Measurements from ENCODE around the gene MAGI3. TPM values are rescaled to one million over a fixed set of nuclear protein-coding genes. Genes with fewer than 3 reads are reported as not detected.

Gene MAGI3
- total and polyA plus RNA-seq, 2 of the 13 experiments (the other 11 are each of a cell fraction or from before 2014, with no cell fraction given) = 4.0 to 11.8 TPM

DNA sequence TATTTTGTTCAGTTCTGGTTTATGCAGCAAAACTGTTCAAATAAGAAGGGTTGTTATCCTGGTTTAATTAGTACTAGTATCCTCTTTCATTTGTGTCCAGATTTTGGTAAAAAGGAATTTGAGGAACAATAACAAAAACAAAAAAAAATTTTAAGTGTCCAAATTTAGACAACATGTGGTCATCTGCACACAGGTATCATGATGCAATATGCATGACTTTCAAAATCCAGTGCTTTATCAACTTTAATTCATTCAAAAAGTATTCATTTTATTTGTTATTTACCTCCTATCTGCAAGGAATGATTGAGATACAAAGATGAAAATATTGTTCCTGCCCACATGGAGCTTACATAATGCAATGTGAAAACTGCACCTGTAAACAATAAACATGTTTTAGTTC, 16.7 kb upstream of the MAGI3 start:
- BruUV-seq (replicated peaks) = no TSS peak
- in situ Hi-C loops (cut with HindIII; ENCODE audit: extremely low pct_ligation_motif_present, low pct_unique_long_range_greater_than_20kb) (no loop called here), intact Hi-C loops (cut with micrococcal nuclease; ENCODE audit: unreplicated experiment) (no loop called here)
- ATAC-seq = no peak
- Histone ChIP-seq H3K9ac (ENCODE audit: insufficient read depth, low read depth, low read length) (no peak overlapping the region), H3K9me3 (ENCODE audit: low read length) (no peaks in the 10 kb centered on the region), H3K4me3 (replicated peaks in 1 of 3; ENCODE audit: insufficient read depth in 1 of 3, low read depth in 2 of 3, low read length in 3 of 3) (no peak overlapping the region), H2AFZ (ENCODE audit: low read length) (no peak overlapping the region), H3K79me2 (ENCODE audit: insufficient read depth, low read length) (no peaks in the 10 kb centered on the region), H3K27me3 (ENCODE audit: control insufficient read depth in 1 of 2, insufficient read depth in 2 of 2, low read length in 2 of 2) (no peaks in the 10 kb centered on the region), H3K36me3 (replicated peaks in 1 of 2; ENCODE audit: control insufficient read depth in 1 of 2, insufficient read depth in 2 of 2, low read length in 2 of 2) (no peaks in the 10 kb centered on the region), H3K4me1 (ENCODE audit: insufficient read depth, low read length) (peaks cover 20% of the 10 kb centered on the region), H4K20me1 (ENCODE audit: insufficient read depth, low read length) (no peaks in the 10 kb centered on the region), H3K27ac (ENCODE audit: extremely low read length, insufficient read depth, low read length) (no peak overlapping the region), H3K4me2 (ENCODE audit: low read depth, low read length) (no peak overlapping the region)
- TF ChIP-seq, protein P1, sequence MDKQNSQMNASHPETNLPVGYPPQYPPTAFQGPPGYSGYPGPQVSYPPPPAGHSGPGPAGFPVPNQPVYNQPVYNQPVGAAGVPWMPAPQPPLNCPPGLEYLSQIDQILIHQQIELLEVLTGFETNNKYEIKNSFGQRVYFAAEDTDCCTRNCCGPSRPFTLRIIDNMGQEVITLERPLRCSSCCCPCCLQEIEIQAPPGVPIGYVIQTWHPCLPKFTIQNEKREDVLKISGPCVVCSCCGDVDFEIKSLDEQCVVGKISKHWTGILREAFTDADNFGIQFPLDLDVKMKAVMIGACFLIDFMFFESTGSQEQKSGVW (CRISPR knock-in tag; IDR thresholded peaks at IDR 0.05; ENCODE audit: borderline replicate concordance) = no peak
- TF ChIP-seq GABPA (IDR thresholded peaks at IDR 0.05; ENCODE audit: low read depth, low read length) (no peak), GABPA (CRISPR knock-in tag; IDR thresholded peaks at IDR 0.05; ENCODE audit: low read depth) (no peak), ZNF776 (CRISPR knock-in tag; IDR thresholded peaks at IDR 0.05) (no peak)
- ChIA-PET CTCF (ENCODE audit: low intra/inter-chr PET ratio, low total read pairs) (no interaction called here), POLR2A (no interaction called here)
- no peak for FAIRE-seq
- DNase-seq (ENCODE audit: low spot score) = no peak

DNA sequence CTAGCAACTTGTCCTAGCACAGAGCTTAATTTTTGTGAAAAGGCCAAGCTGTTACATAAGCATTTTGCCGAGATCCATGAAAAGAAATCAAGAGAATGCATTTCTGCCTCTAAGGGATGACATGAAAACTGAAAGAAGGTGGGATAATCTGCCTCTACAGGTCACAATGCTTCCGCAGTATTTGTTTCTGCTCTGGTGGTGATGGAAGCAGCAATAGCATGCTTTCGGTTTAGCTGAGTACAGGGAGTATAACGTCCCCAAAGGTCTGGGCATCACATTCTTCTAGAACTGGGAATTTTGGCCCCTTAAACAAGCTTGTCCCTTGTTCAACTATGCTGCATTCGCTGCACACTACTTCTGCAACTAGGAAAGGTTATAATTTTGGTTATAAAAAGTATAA, 14.4 kb upstream of the MAGI3 start:
- H3K4me2 ChIP-seq (ENCODE audit: low read depth, low read length) = peak overlapping the region; percentile 25; the same call in 1 of the 2 replicates
- CTCF ChIA-PET (ENCODE audit: low intra/inter-chr PET ratio, low total read pairs) = no interaction called here
- no TSS peak for BruUV-seq (replicated peaks)

More for the DNA sequence above, 14.4 kb upstream of the MAGI3 start:
- Histone ChIP-seq H3K9me3 (ENCODE audit: low read length) (no peaks in the 10 kb centered on the region), H3K4me3 (replicated peaks in 1 of 3; ENCODE audit: insufficient read depth in 1 of 3, low read depth in 2 of 3, low read length in 3 of 3) (no peak overlapping the region; a peak in 2 of 6 replicates), H3K36me3 (replicated peaks in 1 of 2; ENCODE audit: control insufficient read depth in 1 of 2, insufficient read depth in 2 of 2, low read length in 2 of 2) (no peaks in the 10 kb centered on the region), H4K20me1 (ENCODE audit: insufficient read depth, low read length) (no peaks in the 10 kb centered on the region), H3K9ac (ENCODE audit: insufficient read depth, low read depth, low read length) (no peak overlapping the region), H2AFZ (ENCODE audit: low read length) (peak overlapping the region; percentile 62), H3K27me3 (ENCODE audit: control insufficient read depth in 1 of 2, insufficient read depth in 2 of 2, low read length in 2 of 2) (no peaks in the 10 kb centered on the region), H3K79me2 (ENCODE audit: insufficient read depth, low read length) (no peaks in the 10 kb centered on the region), H3K27ac (ENCODE audit: extremely low read length, insufficient read depth, low read length) (no peak overlapping the region), H3K4me1 (ENCODE audit: insufficient read depth, low read length) (peaks cover 15% of the 10 kb centered on the region)
- peak; percentile 37; the same call in 2 of the 3 replicates for ATAC-seq
- intact Hi-C loops (cut with micrococcal nuclease; ENCODE audit: unreplicated experiment) (no loop called here), in situ Hi-C loops (cut with HindIII; ENCODE audit: extremely low pct_ligation_motif_present, low pct_unique_long_range_greater_than_20kb) (no loop called here)
- no peak for FAIRE-seq
- POLR2A ChIA-PET = no interaction called here
- no peak for DNase-seq (ENCODE audit: low spot score)
- TF ChIP-seq POGZ (CRISPR knock-in tag; IDR thresholded peaks at IDR 0.05) (no peak), GATA4 (IDR thresholded peaks at IDR 0.05; ENCODE audit: borderline replicate concordance, low read depth) (no peak), HNRNPLL (IDR thresholded peaks at IDR 0.05; ENCODE audit: low read depth, low read length, poor library complexity, severe bottlenecking) (no peak)
- TF ChIP-seq, protein P2, sequence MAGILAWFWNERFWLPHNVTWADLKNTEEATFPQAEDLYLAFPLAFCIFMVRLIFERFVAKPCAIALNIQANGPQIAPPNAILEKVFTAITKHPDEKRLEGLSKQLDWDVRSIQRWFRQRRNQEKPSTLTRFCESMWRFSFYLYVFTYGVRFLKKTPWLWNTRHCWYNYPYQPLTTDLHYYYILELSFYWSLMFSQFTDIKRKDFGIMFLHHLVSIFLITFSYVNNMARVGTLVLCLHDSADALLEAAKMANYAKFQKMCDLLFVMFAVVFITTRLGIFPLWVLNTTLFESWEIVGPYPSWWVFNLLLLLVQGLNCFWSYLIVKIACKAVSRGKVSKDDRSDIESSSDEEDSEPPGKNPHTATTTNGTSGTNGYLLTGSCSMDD (CRISPR knock-in tag; IDR thresholded peaks at IDR 0.05) = no peak
- TF ChIP-seq, protein P3, sequence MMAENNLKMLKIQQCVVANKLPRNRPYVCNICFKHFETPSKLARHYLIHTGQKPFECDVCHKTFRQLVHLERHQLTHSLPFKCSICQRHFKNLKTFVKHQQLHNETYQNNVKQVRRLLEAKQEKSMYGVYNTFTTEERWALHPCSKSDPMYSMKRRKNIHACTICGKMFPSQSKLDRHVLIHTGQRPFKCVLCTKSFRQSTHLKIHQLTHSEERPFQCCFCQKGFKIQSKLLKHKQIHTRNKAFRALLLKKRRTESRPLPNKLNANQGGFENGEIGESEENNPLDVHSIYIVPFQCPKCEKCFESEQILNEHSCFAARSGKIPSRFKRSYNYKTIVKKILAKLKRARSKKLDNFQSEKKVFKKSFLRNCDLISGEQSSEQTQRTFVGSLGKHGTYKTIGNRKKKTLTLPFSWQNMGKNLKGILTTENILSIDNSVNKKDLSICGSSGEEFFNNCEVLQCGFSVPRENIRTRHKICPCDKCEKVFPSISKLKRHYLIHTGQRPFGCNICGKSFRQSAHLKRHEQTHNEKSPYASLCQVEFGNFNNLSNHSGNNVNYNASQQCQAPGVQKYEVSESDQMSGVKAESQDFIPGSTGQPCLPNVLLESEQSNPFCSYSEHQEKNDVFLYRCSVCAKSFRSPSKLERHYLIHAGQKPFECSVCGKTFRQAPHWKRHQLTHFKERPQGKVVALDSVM (CRISPR knock-in tag; IDR thresholded peaks at IDR 0.05) = no peak
- 13% methylated on average over 4 of the region's 5 CpGs for WGBS (ENCODE audit: low lambda C conversion rate)
